Neural progenitor cell (in vitro differentiated cells): ENCODE measurements around the gene VWC2L.

Experiments
- CTCF ChIP-seq: fragments of 200-600 bp; sonication (generic); IDR thresholded peaks from 2 replicates; pipeline ENCODE4 v1.5.1; 2017; ENCODE audit warnings: antibody characterized with exemption, mild to moderate bottlenecking
- EZH2 ChIP-seq: fragments of 200-600 bp; sonication (generic); IDR thresholded peaks from 2 replicates; pipeline ENCODE4 v1.6.1; 2017; ENCODE audit warnings: antibody characterized with exemption, mild to moderate bottlenecking, moderate library complexity
- EZH2phosphoT487 ChIP-seq: fragments of 200-600 bp; sonication (generic); IDR thresholded peaks from 2 replicates; pipeline ENCODE4 v1.6.1; 2017; ENCODE audit warnings: antibody characterized with exemption

GRCh38 chr2:214401580-214401979 lies 9.3 kb upstream of the VWC2L start:
- no peak for TF ChIP-seq CTCF
- no peak for TF ChIP-seq EZH2
- TF ChIP-seq EZH2phosphoT487, result no peak
